Measurements from ENCODE around the gene CNPY2.
"Not testable (repeated sequence)": the region's sequence is repeated elsewhere in the genome, so short reads cannot be mapped to it uniquely, and the experiment has no call there.

CNPY2 gene

GRCh38 chr12:56286044-56286830 is 29.6 kb downstream of the CNPY2 start:
- no peak for DNase-seq (ENCODE audit: insufficient read length)
- TF ChIP-seq POLR2AphosphoS5 (IDR thresholded peaks at IDR 0.05; ENCODE audit: low read depth, low read length): no peak
- no peak for TF ChIP-seq TAF1 (IDR thresholded peaks at IDR 0.05; ENCODE audit: borderline replicate concordance, low read depth, low read length)
- no peak for TF ChIP-seq POLR2A (IDR thresholded peaks at IDR 0.05; ENCODE audit: low read depth, low read length)
- no peak for FAIRE-seq

GRCh38 chr12:56284263-56284662 is 31.5 kb downstream of the CNPY2 start:
- not testable (repeated sequence) for FAIRE-seq; DNase-seq (ENCODE audit: insufficient read length)

- no peak for DNase-seq (ENCODE audit: insufficient read length)
- TF ChIP-seq TAF1 (IDR thresholded peaks at IDR 0.05; ENCODE audit: borderline replicate concordance, low read depth, low read length) (no peak), POLR2AphosphoS5 (IDR thresholded peaks at IDR 0.05; ENCODE audit: low read depth, low read length) (no peak), POLR2A (IDR thresholded peaks at IDR 0.05; ENCODE audit: low read depth, low read length) (no peak)
- no peak for FAIRE-seq
Observed at GRCh38 chr12:56282579-56282978, 33.2 kb downstream of the CNPY2 start.

GRCh38 chr12:56282030-56282429 is 33.8 kb downstream of the CNPY2 start:
- DNase-seq (ENCODE audit: insufficient read length): no peak
- FAIRE-seq: no peak
- no peak for TF ChIP-seq TAF1 (IDR thresholded peaks at IDR 0.05; ENCODE audit: borderline replicate concordance, low read depth, low read length)
- no peak for TF ChIP-seq POLR2AphosphoS5 (IDR thresholded peaks at IDR 0.05; ENCODE audit: low read depth, low read length)
- no peak for TF ChIP-seq POLR2A (IDR thresholded peaks at IDR 0.05; ENCODE audit: low read depth, low read length)

- DNase-seq (ENCODE audit: insufficient read length): no peak
- FAIRE-seq: no peak
- TF ChIP-seq TAF1 (IDR thresholded peaks at IDR 0.05; ENCODE audit: borderline replicate concordance, low read depth, low read length) (no peak), POLR2AphosphoS5 (IDR thresholded peaks at IDR 0.05; ENCODE audit: low read depth, low read length) (no peak), POLR2A (IDR thresholded peaks at IDR 0.05; ENCODE audit: low read depth, low read length) (no peak)
Observed at GRCh38 chr12:56280849-56281248, 34.9 kb downstream of the CNPY2 start.

- TF ChIP-seq POLR2AphosphoS5 (IDR thresholded peaks at IDR 0.05; ENCODE audit: low read depth, low read length): no peak
- no peak for TF ChIP-seq POLR2A (IDR thresholded peaks at IDR 0.05; ENCODE audit: low read depth, low read length)
- TF ChIP-seq TAF1 (IDR thresholded peaks at IDR 0.05; ENCODE audit: borderline replicate concordance, low read depth, low read length): no peak
- FAIRE-seq (no peak), DNase-seq (ENCODE audit: insufficient read length) (no peak)
Observed at GRCh38 chr12:56278905-56279304, 36.9 kb downstream of the CNPY2 start.

GRCh38 chr12:56274299-56274698 is 41.5 kb downstream of the CNPY2 start:
- no peak for DNase-seq (ENCODE audit: insufficient read length)
- no peak for TF ChIP-seq POLR2AphosphoS5 (IDR thresholded peaks at IDR 0.05; ENCODE audit: low read depth, low read length)
- no peak for TF ChIP-seq TAF1 (IDR thresholded peaks at IDR 0.05; ENCODE audit: borderline replicate concordance, low read depth, low read length)
- TF ChIP-seq POLR2A (IDR thresholded peaks at IDR 0.05; ENCODE audit: low read depth, low read length): no peak
- FAIRE-seq: no peak

GRCh38 chr12:56272468-56272867 is 43.3 kb downstream of the CNPY2 start:
- DNase-seq (ENCODE audit: insufficient read length); FAIRE-seq: not testable (repeated sequence)

GRCh38 chr12:56271031-56271430 is 44.8 kb downstream of the CNPY2 start:
- DNase-seq (ENCODE audit: insufficient read length): no peak
- TF ChIP-seq POLR2A (IDR thresholded peaks at IDR 0.05; ENCODE audit: low read depth, low read length) (peak; percentile 20; the same call in 1 of the 2 replicates), TAF1 (IDR thresholded peaks at IDR 0.05; ENCODE audit: borderline replicate concordance, low read depth, low read length) (no peak)
- no peak for FAIRE-seq

- FAIRE-seq (no peak), DNase-seq (ENCODE audit: insufficient read length) (no peak)
- no peak for TF ChIP-seq POLR2AphosphoS5 (IDR thresholded peaks at IDR 0.05; ENCODE audit: low read depth, low read length)
- TF ChIP-seq TAF1 (IDR thresholded peaks at IDR 0.05; ENCODE audit: borderline replicate concordance, low read depth, low read length): no peak
- TF ChIP-seq POLR2A (IDR thresholded peaks at IDR 0.05; ENCODE audit: low read depth, low read length): no peak
Observed at GRCh38 chr12:56267443-56268071, 48.2 kb downstream of the CNPY2 start.

- peak; percentile 78 for FAIRE-seq
- peak; percentile 98 for DNase-seq (ENCODE audit: insufficient read length)
- TF ChIP-seq POLR2A (IDR thresholded peaks at IDR 0.05; ENCODE audit: low read depth, low read length): peak; percentile 85; the same call in 1 of the 2 replicates
- no peak for TF ChIP-seq TAF1 (IDR thresholded peaks at IDR 0.05; ENCODE audit: borderline replicate concordance, low read depth, low read length)
- peak; percentile 60; the same call in 1 of the 2 replicates for TF ChIP-seq POLR2AphosphoS5 (IDR thresholded peaks at IDR 0.05; ENCODE audit: low read depth, low read length)
Observed at GRCh38 chr12:56266693-56267442, 48.9 kb downstream of the CNPY2 start, which contains the start of gene COQ10A. Gene COQ10A (plus strand): TSS chr12:56266942. CDS start chr12:56267119, 177 bp downstream.

GRCh38 chr12:56266068-56266692 is 49.6 kb downstream of the CNPY2 start:
- not testable (repeated sequence) for DNase-seq (ENCODE audit: insufficient read length); FAIRE-seq

GRCh38 chr12:56262955-56263354 is 52.8 kb downstream of the CNPY2 start:
- DNase-seq (ENCODE audit: insufficient read length); FAIRE-seq: not testable (repeated sequence)

Measured in GM12892 (cell line).